Osteoblast (primary cell): Measurements from ENCODE around the gene DUSP9. TPM values are rescaled to one million over a fixed set of nuclear protein-coding genes. Genes with fewer than 3 reads are reported as not detected.

Source experiments
- DNase-seq: peaks from one replicate; pipeline ENCODE4 v3.0.0; 2011; ENCODE audit warnings: low spot score, mixed read lengths; ENCODE audit not compliant: insufficient read length; ENCODE audit errors: missing footprints
- H2AFZ ChIP-seq: 2 replicates; pipeline ENCODE4 v1.6.0; 2011; ENCODE audit warnings: mild to moderate bottlenecking, low read length
- H3K27ac ChIP-seq: 2 replicates; pipeline ENCODE4 v1.5.1; 2011; ENCODE audit warnings: mild to moderate bottlenecking, low read depth, low read length, moderate library complexity
- H3K27me3 ChIP-seq: 2 replicates; pipeline ENCODE4 v1.6.0; 2012; ENCODE audit warnings: mild to moderate bottlenecking, control low read depth, inconsistent platforms, low read length, moderate library complexity; ENCODE audit not compliant: insufficient read depth
- H3K36me3 ChIP-seq: 2 replicates; pipeline ENCODE4 v1.5.1; 2011; ENCODE audit warnings: mild to moderate bottlenecking, low read length, control low read depth, moderate library complexity; ENCODE audit not compliant: insufficient read depth
- H3K4me1 ChIP-seq: 2 replicates; pipeline ENCODE4 v1.5.1; 2011; ENCODE audit warnings: mild to moderate bottlenecking, low read length, control low read depth, moderate library complexity; ENCODE audit not compliant: insufficient read depth
- H3K4me2 ChIP-seq: 2 replicates; pipeline ENCODE4 v1.6.0; 2011; ENCODE audit warnings: mild to moderate bottlenecking, low read length; ENCODE audit not compliant: insufficient read depth
- H3K4me3 ChIP-seq: fragments of 200-600 bp; sonication (generic); 3 replicates; pipeline ENCODE4 v1.5.1; 2012; ENCODE audit warnings: mild to moderate bottlenecking, low read length, inconsistent platforms; ENCODE audit not compliant: insufficient read depth
- H3K79me2 ChIP-seq: 2 replicates; pipeline ENCODE4 v1.6.0; 2012; ENCODE audit warnings: mild to moderate bottlenecking, low read length, control low read depth, inconsistent platforms; ENCODE audit not compliant: insufficient read depth
- H3K9me3 ChIP-seq: 2 replicates; pipeline ENCODE4 v1.5.1; 2011; ENCODE audit warnings: low read depth, low read length, control low read depth
- H4K20me1 ChIP-seq: 2 replicates; pipeline ENCODE4 v1.6.0; 2012; ENCODE audit warnings: mild to moderate bottlenecking, low read length, control low read depth; ENCODE audit not compliant: insufficient read depth
- total RNA-seq: library from RNA; depleted of rRNA; stranded (reverse); fragments of >200 nt; gene quantifications from 2 replicates; pipeline ENCODE4 v1.2.3, GENCODE V29; 2012
- TF ChIP-seq, protein P1 (sequence below): IDR thresholded peaks from 2 replicates; pipeline ENCODE4 v1.5.1; 2011; ENCODE audit warnings: mild to moderate bottlenecking, low read depth, low read length, moderate library complexity; ENCODE audit errors: extremely low read depth

DUSP9 gene
- total RNA-seq, 1 donor: under 0.01 TPM

- H3K36me3 ChIP-seq: no peaks in the 10 kb centered on the region
- H3K4me3 ChIP-seq: no peak overlapping the region
- H3K27ac ChIP-seq: no peak overlapping the region
- H3K9me3 ChIP-seq: peaks cover 7% of the 10 kb centered on the region
- peak; percentile 67 for DNase-seq
- H3K27me3 ChIP-seq: peaks cover 4% of the 10 kb centered on the region
- H3K4me2 ChIP-seq: no peak overlapping the region
- no peaks in the 10 kb centered on the region for H3K79me2 ChIP-seq
- no peaks in the 10 kb centered on the region for H3K4me1 ChIP-seq
- TF ChIP-seq, protein P1, sequence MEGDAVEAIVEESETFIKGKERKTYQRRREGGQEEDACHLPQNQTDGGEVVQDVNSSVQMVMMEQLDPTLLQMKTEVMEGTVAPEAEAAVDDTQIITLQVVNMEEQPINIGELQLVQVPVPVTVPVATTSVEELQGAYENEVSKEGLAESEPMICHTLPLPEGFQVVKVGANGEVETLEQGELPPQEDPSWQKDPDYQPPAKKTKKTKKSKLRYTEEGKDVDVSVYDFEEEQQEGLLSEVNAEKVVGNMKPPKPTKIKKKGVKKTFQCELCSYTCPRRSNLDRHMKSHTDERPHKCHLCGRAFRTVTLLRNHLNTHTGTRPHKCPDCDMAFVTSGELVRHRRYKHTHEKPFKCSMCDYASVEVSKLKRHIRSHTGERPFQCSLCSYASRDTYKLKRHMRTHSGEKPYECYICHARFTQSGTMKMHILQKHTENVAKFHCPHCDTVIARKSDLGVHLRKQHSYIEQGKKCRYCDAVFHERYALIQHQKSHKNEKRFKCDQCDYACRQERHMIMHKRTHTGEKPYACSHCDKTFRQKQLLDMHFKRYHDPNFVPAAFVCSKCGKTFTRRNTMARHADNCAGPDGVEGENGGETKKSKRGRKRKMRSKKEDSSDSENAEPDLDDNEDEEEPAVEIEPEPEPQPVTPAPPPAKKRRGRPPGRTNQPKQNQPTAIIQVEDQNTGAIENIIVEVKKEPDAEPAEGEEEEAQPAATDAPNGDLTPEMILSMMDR: no peak
- no peak overlapping the region for H2AFZ ChIP-seq
- H4K20me1 ChIP-seq: no peaks in the 10 kb centered on the region
Observed at GRCh38 chrX:153631907-153632594, 15.0 kb upstream of the DUSP9 start.

DNA sequence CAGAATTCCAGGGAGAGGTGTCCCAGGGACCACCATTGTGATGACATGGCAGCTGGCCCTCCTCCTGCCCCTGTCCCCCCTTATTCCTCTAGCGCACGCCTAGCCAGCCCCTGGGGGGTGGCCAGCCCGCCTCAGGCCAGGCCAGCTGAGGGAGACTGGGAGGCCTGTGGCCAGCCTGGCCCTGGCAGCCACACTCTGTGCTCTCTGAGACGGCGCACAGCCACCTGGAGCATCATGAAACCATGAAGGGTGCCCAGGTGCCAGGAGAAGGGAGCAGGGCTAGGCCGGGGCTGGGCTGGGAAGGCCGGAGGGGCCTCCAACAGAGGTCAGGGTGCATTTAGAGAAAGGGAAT is 14.4 kb upstream of the DUSP9 start:
- H4K20me1 ChIP-seq: no peaks in the 10 kb centered on the region
- H3K27ac ChIP-seq: no peak overlapping the region
- no peak overlapping the region for H3K4me3 ChIP-seq
- H3K9me3 ChIP-seq: peaks cover 7% of the 10 kb centered on the region
- TF ChIP-seq, protein P1: no peak
- no peaks in the 10 kb centered on the region for H3K36me3 ChIP-seq
- no peaks in the 10 kb centered on the region for H3K79me2 ChIP-seq
- no peak overlapping the region for H2AFZ ChIP-seq
- H3K4me2 ChIP-seq: no peak overlapping the region
- H3K4me1 ChIP-seq: no peaks in the 10 kb centered on the region
- DNase-seq: no peak
- peaks cover 4% of the 10 kb centered on the region for H3K27me3 ChIP-seq

- TF ChIP-seq, protein P1: no peak
- no peaks in the 10 kb centered on the region for H3K36me3 ChIP-seq
- no peak overlapping the region for H3K27ac ChIP-seq
- peaks cover 4% of the 10 kb centered on the region for H3K27me3 ChIP-seq
- H3K79me2 ChIP-seq: no peaks in the 10 kb centered on the region
- no peaks in the 10 kb centered on the region for H3K4me1 ChIP-seq
- no peak overlapping the region for H3K4me3 ChIP-seq
- peak; percentile 78 for DNase-seq
- peaks cover 7% of the 10 kb centered on the region for H3K9me3 ChIP-seq
- H3K4me2 ChIP-seq: no peak overlapping the region
- H4K20me1 ChIP-seq: no peaks in the 10 kb centered on the region
- H2AFZ ChIP-seq: no peak overlapping the region
Observed at GRCh38 chrX:153633048-153633447, 14.0 kb upstream of the DUSP9 start.

DNA sequence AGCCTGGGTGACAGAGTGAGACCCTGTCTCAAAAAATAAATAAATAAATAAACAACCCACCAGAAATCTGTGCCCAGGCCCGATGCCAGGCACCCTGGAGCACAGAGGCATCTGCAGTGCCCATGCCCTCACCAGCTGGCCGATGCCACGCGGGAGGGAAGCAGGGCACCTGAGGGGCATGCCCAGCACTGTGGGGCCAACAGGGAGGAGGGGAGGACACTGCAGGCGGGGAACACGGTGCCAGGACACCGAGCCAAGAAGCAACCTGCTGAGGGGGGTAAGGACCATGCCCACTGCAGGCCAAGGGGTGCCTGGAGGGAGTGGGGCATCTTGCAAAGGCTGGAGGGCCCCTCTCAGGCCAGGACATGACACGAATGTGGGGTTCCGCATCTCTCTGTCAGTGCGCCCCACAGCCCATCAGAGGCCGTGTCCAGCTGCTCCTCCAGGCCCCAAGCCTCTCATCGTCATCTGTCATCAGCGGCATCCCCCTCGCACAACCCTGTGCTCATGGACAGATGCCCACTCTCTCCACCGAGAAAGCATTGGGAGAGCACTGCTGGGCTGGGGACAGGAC is 13.3 kb upstream of the DUSP9 start:
- no peaks in the 10 kb centered on the region for H4K20me1 ChIP-seq
- no peaks in the 10 kb centered on the region for H3K79me2 ChIP-seq
- no peak overlapping the region for H3K4me2 ChIP-seq
- peak; percentile 68 for DNase-seq
- H3K27ac ChIP-seq: no peak overlapping the region
- no peak overlapping the region for H2AFZ ChIP-seq
- H3K4me3 ChIP-seq: no peak overlapping the region
- TF ChIP-seq, protein P1: no peak
- peaks cover 4% of the 10 kb centered on the region for H3K27me3 ChIP-seq
- no peaks in the 10 kb centered on the region for H3K4me1 ChIP-seq
- H3K36me3 ChIP-seq: no peaks in the 10 kb centered on the region
- peaks cover 7% of the 10 kb centered on the region for H3K9me3 ChIP-seq
